ENCODE results near the gene PPP1R9A. TPM values are rescaled to one million over a fixed set of nuclear protein-coding genes. Genes with fewer than 3 reads are reported as not detected.

The PPP1R9A gene
- total and polyA plus RNA-seq, 7 donors = 1.8 to 51.3 (median 43.5) TPM

GRCh38 chr7:95095259-95095965 is 188.0 kb downstream of the PPP1R9A start:
- H3K27ac ChIP-seq = no peak overlapping the region
- H3K36me3 ChIP-seq = no peaks in the 10 kb centered on the region
- intact Hi-C loops (cut with DNase I) = loop anchor here (10.0 kb wide), 1 partner anchor 191 kb away; the partner anchor contains the start of gene PPP1R9A
- H3K4me1 ChIP-seq = peaks cover 0 to 45% (median 19%) of the 10 kb centered on the region in 4 donors
- H3K9me3 ChIP-seq = no peaks in the 10 kb centered on the region
- no peak for DNase-seq
- no peak for TF ChIP-seq EP300 (IDR thresholded peaks at IDR 0.05)
- no peak for TF ChIP-seq POLR2AphosphoS5 (IDR thresholded peaks at IDR 0.05)
- TF ChIP-seq POLR2A (IDR thresholded peaks at IDR 0.05) = no peak
- WGBS, 2 donors = 79 to 80% methylated on average over 2 of the region's 2 CpGs
- H3K27me3 ChIP-seq = no peaks in the 10 kb centered on the region
- H3K4me3 ChIP-seq = no peak overlapping the region

DNA sequence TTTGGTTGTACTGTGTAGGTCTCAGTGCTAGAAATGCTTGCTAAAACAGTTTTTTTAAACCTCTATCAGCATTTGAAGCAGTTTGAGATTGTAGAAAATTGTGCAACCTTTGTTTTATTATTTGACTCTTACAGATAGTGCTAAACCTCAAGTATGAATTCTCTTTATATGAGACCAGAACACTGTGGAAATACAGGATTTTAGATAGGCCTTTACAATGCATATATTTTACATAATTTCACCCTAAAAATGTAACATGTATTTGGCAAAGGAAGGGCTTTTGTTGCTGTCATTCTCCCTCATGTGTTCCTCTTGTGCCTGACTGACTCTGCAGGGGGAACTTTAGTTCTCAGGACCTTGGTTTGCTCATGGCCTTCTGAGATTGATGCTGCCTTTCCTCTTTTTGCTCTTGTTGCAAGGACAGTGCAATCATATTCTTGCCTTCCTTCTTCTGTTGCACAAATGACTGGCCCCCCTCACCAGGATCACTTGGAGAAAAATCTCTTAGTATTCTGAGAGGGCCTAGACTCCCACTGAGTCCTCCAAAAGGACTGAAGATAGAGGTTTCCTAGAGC is 188.7 kb downstream of the PPP1R9A start:
- Histone ChIP-seq H3K27me3 (no peaks in the 10 kb centered on the region), H3K9me3 (no peaks in the 10 kb centered on the region), H3K4me1 (peaks cover 0 to 45% (median 19%) of the 10 kb centered on the region in 4 donors), H3K4me3 (no peak overlapping the region), H3K27ac (no peak overlapping the region), H3K36me3 (no peaks in the 10 kb centered on the region)
- DNase-seq = no peak
- intact Hi-C loops (cut with DNase I) = loop anchor here (10.0 kb wide), 1 partner anchor 191 kb away; the partner anchor contains the start of gene PPP1R9A
- no peak for TF ChIP-seq CTCF (IDR thresholded peaks at IDR 0.05)
- no peak for TF ChIP-seq POLR2A (IDR thresholded peaks at IDR 0.05)
- TF ChIP-seq POLR2AphosphoS5 (IDR thresholded peaks at IDR 0.05) = no peak
- no peak for TF ChIP-seq EP300 (IDR thresholded peaks at IDR 0.05)

GRCh38 chr7:95097291-95097690 is 189.9 kb downstream of the PPP1R9A start:
- no peak overlapping the region for H3K4me3 ChIP-seq
- H3K27ac ChIP-seq = no peak overlapping the region
- H3K9me3 ChIP-seq = no peaks in the 10 kb centered on the region
- TF ChIP-seq POLR2AphosphoS5 (IDR thresholded peaks at IDR 0.05) (no peak), POLR2A (IDR thresholded peaks at IDR 0.05) (no peak), EP300 (IDR thresholded peaks at IDR 0.05) (no peak), CTCF (IDR thresholded peaks at IDR 0.05) (no peak)
- peaks cover 0 to 36% (median 15%) of the 10 kb centered on the region in 4 donors for H3K4me1 ChIP-seq
- no peaks in the 10 kb centered on the region for H3K27me3 ChIP-seq
- WGBS, 2 donors = 96 to 98% methylated on average over 3 of the region's 3 CpGs
- DNase-seq = no peak
- intact Hi-C loops (cut with DNase I) = loop anchor here (10.0 kb wide), 1 partner anchor 192 kb away; the partner anchor contains the start of gene PPP1R9A
- H3K36me3 ChIP-seq = no peaks in the 10 kb centered on the region

GRCh38 chr7:95097851-95098250 is 190.5 kb downstream of the PPP1R9A start:
- TF ChIP-seq CTCF (IDR thresholded peaks at IDR 0.05) = no peak
- Histone ChIP-seq H3K4me3 (no peak overlapping the region), H3K27me3 (no peaks in the 10 kb centered on the region), H3K27ac (no peak overlapping the region), H3K9me3 (no peaks in the 10 kb centered on the region), H3K36me3 (no peaks in the 10 kb centered on the region), H3K4me1 (peaks cover 0 to 35% (median 16%) of the 10 kb centered on the region in 4 donors)
- WGBS, 2 donors = 83 to 95% methylated on average over 2 of the region's 2 CpGs
- no peak for DNase-seq
- intact Hi-C loops (cut with DNase I) = loop anchor here (10.0 kb wide), 1 partner anchor 193 kb away; the partner anchor contains the start of gene PPP1R9A

DNA sequence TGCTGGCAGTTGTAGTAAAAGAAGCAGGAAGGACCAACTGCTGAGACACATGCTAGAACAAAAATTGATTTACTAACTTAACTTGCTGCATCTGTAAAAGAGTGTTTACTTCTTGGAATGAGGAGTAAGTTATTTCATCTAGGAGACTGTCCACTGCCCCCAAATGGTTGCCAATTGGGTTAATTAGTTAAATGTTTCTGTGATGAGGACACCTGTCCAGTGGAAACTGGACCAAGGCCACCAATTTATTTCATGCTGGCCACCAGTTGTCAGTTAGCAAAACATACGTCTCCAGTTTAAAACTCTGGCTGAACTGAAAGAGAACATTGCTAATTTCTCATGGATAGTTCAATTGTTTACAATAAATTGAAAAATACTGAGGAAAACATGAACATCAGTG is 191.7 kb downstream of the PPP1R9A start:
- intact Hi-C loops (cut with DNase I) = loop anchor here (10.0 kb wide), 1 partner anchor 194 kb away; the partner anchor contains the start of gene PPP1R9A
- Histone ChIP-seq H3K9me3 (no peaks in the 10 kb centered on the region), H3K36me3 (no peaks in the 10 kb centered on the region), H3K27ac (peak overlapping the region in 3 of 4 donors; percentile 9 to 54 (median 52)), H3K27me3 (no peaks in the 10 kb centered on the region), H3K4me1 (peaks cover 0 to 33% (median 18%) of the 10 kb centered on the region in 4 donors), H3K4me3 (no peak overlapping the region)
- no peak for DNase-seq
- whole genome bisulfite sequencing, 2 donors = 84 to 88% methylated on average over 1 of the region's 1 CpG
- TF ChIP-seq POLR2AphosphoS5 (IDR thresholded peaks at IDR 0.05) (peak in 2 of 4 donors; percentile 10 to 23), POLR2A (IDR thresholded peaks at IDR 0.05) (no peak), EP300 (IDR thresholded peaks at IDR 0.05) (no peak), CTCF (IDR thresholded peaks at IDR 0.05) (no peak)

Measured in sigmoid colon (tissue), 7 donors.